GM19239 (cell line): ENCODE measurements around the gene EIF4G3.
"Not testable (repeated sequence)": the region's sequence is repeated elsewhere in the genome, so short reads cannot be mapped to it uniquely, and the experiment has no call there.

Source experiments
- DNase-seq: peaks from one replicate; pipeline ENCODE4 v3.0.0; 2011; ENCODE audit warnings: low spot score; ENCODE audit not compliant: insufficient read length
- FAIRE-seq: peaks from 2 replicates; lab custom pipeline; 2011; peaks lifted over from hg19 to GRCh38; lab: Jason Lieb, UNC

EIF4G3 gene

DNA sequence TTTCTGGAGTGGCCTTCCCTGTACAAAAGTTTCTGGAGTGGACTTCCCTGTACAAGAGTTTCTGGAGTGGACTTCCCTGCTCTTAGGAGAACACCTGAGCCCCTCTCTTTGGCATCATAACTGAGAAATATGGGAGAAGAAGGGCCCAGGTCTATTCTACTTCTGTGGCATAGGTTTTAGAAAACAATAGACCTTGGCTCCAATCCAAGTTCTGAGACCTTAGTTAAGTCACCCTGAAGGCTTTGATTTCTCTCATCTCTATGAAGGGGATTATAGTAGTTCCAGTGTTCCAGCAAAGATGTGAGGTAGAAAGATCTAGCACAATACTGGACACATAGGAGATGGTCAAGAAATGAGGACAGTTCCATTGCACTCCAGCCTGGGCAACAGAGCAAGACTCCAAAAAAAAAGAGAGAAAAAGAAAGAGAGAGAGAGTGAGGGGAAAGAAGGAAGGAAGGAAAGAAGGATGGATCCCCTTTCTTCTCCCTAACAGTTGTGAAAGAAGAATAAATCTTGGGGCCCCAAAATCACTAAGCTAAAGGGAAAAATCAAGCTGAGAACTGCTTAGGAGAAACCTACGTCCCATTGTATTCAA, 13.3 kb upstream of the EIF4G3 start:
- DNase-seq = no peak
- no peak for FAIRE-seq

DNA sequence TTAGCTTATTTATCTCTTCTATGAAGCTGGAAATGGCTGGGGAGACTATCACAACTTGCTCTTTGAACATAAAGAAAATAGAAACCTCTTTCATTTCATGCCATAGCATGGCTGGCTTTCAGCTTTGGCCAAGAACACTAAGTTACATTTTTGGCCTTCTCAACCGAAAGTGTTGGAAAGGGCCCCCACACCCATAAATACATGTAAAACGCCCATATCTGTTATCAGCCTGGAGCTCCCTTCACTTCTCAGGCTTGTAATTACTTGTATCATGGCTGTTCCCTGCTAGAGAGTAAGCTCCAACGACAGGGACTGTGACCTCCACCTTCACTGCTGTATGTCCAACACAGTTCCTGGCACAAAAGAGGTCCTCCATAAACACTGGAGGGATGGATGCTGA, 12.7 kb upstream of the EIF4G3 start:
- DNase-seq (no peak), FAIRE-seq (no peak)

DNA sequence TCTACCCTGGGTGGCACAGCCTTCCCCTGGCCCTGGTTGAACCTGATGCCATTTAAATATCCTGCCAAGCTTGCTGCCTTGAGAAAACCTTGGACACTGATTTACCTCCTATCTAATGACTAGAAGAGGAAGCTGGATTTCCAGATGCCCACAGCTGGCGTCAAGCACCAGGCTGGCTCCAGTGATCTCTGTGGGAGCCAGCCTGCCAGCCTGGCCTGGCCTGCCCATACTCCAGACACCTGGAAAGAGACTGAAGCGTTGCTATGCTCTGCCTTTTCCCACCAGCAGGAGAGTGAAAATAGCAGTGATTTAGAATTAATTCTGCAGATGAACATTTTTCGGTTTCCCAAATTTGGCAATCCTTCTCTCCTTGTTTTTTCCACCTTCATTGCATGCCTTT, 11.5 kb upstream of the EIF4G3 start:
- FAIRE-seq (no peak), DNase-seq (no peak)

DNA sequence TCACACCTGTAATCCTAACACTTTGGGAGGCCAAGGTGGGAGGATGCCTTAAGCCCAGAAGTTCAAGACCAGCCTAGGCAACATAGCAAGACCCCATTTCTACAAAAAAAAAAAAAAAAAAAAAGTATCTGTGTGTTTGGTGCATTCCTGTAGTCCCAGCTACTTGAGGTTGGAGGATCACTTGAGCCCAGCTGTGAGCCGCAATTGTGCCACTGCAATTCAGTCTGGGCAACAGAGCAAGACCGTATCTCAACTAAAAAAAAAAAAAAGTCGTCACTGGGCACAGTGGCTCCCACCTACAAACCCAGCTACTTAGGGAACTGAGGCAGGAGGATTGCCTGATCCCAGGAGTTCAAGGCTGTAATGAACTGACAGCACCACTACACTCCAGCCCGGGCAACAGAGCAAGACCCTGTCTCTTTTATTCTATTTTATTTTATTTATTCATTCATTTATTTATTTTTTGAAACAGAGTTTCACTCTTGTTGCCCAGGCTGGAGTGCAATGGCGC, 8.6 kb upstream of the EIF4G3 start:
- DNase-seq (no peak), FAIRE-seq (no peak)

DNA sequence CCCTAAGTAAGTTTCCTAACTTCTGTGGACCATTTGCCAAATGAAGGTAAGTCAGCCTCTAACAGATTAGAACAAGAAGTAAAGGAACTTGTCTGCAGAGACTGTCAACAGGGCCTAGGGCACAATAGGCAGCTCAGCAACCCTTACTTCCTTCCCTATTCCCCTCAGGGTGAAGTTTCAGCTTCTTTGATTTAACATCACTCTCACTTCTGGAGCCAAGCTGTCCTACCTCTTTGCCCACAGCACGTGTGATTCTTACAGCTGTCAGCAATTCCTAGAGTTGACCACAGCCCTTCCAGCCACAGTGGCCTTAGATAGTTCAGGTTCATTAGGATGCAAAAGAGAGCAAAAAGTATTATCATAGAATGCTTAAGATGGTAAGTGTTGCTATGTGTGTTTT, 7.6 kb upstream of the EIF4G3 start:
- DNase-seq = no peak
- FAIRE-seq = no peak

DNA sequence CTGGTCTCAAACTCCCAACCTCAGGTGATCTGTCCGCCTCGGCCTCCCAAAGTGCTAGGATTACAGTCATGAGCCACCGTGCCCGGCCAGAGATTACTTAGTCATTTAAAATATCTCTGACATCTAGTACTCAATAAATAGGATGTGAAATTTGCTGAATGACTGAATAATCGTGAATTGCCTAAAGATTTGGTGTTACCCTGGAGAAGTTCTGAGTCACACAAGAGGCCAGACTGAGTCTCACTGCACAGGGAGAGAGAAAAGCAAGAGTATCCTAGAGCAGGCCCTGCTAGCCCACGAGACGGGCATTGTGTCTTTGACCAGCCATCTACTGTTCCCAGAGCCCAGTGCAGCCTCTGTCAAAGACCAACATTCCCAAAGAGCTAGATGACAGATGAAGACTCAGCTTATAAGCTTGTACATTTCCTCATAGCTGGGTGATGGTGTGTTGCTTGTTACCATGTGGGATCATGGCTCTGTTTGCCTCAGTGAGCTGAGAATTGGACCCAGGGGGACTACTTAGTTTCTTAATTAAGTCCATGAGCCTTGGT, 5.6 kb upstream of the EIF4G3 start:
- DNase-seq = no peak
- FAIRE-seq = no peak

DNA sequence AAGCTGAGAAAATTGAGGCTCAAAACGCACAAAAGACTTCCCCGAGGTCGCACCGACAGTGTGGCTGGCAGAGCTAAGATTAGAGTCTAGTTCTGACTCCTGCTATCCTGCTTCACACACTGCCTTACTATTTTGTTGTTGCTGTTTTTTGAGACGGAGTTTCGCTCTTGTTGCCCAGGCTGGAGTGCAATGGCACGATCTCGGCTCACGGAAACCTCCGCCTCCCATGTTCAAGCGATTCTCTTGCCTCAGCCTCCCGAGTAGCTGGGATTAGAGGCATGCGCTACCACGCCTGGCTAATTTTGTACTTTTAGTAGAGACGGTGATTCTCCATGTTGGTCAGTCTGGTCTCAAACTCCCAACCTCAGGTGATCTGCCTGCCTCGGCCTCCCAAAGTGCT, 1.6 kb upstream of the EIF4G3 start:
- not testable (repeated sequence) for FAIRE-seq, DNase-seq

DNA sequence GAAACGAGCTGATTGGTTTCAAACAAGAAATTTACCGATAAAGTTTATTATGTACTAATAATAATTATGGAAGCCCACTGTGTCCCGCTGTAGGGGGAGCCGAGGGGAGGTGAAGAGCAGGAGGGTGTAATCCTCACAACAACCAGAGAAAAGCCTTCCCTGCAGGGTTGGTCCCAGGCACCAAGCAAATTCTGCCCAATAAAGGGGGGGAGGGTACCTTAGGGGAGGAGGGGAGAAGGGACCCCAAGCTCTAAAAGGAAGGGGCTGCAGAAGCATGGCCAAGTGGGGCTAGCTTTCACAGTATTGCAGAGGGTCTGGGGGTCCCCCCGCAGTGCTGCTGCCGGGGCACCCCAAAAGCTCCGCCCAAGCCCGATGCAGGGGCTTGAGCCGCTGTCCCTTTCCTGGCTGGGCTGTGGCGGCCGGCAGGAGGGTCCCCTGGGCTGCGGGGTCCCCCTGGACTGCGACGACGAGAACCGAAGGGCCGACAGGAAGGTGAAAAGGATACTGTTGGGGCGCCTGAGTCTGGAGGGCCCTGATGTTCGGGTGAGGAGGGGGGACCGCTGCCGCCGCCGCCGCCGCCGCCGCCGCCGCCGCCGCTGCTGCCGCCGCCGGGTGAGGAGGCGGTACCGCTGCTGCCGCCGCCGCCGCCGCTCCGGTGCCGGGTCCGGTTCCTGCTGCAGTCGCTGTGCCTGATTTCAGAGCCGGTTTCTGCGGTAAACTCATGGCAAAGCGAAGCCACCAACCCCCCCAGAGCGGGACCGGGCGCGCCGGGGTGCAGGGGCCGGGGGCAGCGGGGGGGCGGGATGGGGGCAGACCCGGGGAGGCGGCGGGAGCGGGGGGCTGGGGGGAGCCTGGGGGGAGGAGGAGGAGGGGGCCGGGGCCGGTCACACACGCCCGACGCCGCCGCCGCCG, 771 bp downstream of the EIF4G3 start:
- no peak for DNase-seq
- no peak for FAIRE-seq

DNA sequence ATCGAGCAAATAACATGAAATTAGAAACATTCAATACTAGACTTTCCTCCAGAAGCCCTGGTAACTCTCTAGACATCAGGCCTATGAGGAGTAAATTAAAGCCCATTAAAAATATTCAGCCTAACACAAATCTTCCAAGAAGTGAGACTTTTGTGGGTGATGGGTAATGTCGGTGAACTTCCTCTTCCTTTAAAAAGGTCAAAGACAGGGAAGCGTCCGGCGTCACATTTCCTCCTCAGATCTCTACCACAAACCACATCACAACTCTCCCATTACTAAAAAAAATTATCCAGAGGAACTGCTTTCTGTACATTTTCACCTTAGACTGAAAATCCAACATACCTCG, 1.4 kb downstream of the EIF4G3 start:
- FAIRE-seq (peak; percentile 81), DNase-seq (no peak)

DNA sequence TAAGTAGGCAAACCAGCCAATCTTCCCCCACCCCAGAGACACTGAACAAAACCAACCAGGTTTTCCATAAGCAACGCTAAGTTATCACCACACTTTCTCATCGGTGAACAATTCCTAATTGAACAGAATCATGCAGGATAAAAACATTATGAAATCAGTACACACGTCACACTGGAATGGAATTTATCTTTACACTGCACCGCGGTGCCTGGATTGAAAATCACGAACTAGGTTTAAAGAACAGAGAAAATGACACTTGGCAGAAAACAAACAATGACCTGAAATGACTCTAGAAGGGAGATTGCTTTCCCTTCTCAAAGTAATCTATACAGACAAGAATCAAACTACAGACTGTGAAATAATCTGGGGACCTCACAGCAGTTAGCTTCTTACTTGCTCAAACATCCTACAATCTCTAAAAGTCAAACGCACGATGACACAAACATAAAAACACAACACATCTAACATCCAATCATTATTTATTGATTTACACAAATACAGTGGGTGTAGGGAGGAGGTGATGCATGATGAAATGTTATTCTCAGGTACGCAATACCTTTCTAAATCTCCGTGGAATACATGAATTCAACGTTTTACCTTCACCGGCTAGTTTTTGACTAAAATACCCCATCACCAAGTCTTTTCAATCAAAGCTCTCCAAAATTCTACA, 1.9 kb downstream of the EIF4G3 start:
- peak; percentile 11 for FAIRE-seq

DNA sequence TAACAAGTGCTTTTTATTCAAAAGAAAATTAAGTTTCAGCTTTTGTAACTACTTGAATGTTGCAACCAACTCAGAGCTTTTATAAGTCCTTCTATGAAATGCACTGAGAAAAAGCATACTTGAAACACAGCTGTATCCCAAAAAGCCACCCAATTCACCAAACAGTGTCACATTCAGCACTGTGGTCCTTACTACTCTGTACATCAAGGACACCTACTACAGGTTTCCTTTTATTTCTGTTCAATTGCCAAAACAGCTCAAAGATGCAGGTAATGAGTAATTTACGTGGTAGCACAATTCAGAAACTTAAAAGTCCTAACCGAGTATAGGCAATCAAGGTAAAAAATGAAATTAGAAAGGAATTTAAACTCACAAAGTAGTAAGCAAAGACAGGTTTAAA, 2.5 kb downstream of the EIF4G3 start:
- no peak for FAIRE-seq
- no peak for DNase-seq

More for the DNA sequence above, 1.9 kb downstream of the EIF4G3 start:
- DNase-seq = no peak

DNA sequence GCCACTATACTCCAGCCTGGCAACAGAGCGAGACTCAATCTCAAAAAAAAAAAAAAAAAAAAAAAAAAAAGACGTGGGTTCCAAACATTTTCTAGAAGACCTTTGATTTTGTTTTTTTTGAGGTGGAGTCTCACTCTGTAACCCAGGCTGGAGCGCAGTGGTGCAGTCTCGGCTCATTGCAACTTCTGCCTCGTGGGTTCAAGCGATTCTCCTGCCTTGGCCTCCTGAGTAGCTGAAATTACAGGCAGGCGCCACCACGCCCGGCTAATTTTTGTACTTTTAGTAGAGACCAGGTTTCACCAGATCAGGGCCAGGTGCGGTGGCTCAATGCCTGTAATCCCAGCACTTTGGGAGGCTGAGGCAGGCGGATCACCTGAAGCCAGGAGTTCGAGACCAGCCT, 3.6 kb downstream of the EIF4G3 start:
- not testable (repeated sequence) for DNase-seq, FAIRE-seq

DNA sequence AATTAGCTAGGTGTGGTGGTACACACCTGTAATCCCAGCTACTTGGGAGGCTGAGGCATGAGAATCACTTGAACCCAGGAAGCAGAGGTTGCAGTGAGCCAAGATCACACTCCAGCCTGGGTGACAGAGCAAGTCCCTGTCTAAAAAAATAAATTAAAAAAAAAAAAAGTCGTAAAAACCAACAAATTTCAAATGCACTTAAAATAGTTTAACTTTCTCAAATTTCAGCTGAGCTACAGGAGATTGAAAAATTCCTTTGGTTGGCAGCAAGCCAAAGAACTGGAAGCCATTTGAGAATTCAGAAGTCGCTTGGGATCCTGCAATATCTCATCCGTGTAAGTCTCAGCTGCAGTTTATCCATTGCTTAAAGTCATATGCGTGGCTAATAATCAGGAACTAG, 5.9 kb downstream of the EIF4G3 start:
- FAIRE-seq, DNase-seq: not testable (repeated sequence)

DNA sequence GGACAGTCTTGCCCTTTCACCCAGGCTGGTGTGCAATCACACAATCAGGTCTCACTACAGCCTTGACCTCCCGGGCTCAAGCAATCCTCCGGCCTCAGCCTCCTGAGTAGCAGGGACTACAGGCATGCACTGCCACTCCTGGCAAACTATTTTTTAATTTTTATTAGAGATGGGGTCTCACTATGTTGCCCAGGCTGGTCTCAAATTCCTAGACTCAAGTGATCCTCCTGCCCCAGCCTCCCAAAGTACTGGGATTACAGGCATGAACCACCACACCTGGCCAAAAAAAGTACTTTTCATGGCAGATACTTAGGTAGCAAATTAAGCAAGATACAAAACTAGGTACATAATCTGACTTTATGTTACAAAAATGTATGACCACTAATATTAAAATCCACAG, 8.3 kb downstream of the EIF4G3 start:
- DNase-seq (no peak), FAIRE-seq (no peak)

DNA sequence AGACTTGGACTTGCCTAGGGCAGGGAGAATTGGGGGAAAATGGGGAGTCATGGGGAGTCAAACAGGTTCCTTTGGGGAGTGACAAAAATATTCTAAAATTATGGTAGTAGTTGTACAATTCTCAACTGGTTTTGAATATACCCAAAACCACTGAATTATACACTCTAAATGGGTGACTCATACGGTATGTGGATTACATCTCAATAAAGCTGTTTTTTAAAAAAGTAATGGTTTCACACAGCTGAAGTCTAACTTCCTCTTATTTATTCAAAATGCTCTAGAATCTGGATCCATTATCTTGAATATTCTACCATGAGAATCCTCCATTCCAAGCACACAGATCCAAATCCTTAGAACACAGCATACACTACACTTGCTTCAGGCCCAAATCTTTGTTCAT, 11.1 kb downstream of the EIF4G3 start:
- DNase-seq = no peak

DNA sequence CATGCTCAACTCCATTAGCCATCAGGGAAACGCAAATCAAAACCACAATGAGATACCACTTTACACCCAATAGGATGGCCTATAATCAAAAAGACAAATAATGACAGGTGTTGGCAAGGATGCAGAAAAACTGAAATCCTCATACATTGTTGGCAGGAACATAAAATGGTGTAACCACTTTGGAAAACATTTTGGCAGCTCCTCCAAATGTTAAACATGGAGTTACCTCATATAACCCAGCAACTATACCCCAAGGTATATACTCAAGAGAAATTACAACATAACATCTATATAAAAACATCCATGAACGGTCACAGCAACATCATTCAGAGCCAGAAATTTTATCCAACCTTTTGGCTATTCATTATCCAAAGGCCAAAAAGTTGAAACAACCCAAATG, 11.6 kb downstream of the EIF4G3 start:
- no peak for FAIRE-seq
- no peak for DNase-seq

More for the DNA sequence above, 11.1 kb downstream of the EIF4G3 start:
- FAIRE-seq = no peak

DNA sequence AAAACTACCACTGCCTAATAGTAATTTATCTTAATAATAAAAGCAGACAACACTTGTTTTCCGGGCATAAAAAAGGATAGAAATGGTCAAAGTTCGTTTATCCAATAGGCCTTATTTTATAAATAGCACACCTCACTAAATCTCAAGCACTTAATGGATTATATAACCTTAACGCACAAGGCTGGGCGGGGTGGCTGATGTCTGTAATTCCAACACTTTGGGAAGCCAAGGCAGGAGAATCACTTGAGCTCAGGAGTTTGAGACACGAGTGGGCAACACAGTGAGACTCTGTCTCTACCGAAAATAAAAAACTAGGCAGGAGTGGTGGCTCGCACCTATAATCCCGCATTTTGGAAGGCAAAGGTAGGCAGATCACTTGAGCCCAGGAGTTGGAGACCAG, 12.4 kb downstream of the EIF4G3 start:
- FAIRE-seq (no peak), DNase-seq (no peak)

DNA sequence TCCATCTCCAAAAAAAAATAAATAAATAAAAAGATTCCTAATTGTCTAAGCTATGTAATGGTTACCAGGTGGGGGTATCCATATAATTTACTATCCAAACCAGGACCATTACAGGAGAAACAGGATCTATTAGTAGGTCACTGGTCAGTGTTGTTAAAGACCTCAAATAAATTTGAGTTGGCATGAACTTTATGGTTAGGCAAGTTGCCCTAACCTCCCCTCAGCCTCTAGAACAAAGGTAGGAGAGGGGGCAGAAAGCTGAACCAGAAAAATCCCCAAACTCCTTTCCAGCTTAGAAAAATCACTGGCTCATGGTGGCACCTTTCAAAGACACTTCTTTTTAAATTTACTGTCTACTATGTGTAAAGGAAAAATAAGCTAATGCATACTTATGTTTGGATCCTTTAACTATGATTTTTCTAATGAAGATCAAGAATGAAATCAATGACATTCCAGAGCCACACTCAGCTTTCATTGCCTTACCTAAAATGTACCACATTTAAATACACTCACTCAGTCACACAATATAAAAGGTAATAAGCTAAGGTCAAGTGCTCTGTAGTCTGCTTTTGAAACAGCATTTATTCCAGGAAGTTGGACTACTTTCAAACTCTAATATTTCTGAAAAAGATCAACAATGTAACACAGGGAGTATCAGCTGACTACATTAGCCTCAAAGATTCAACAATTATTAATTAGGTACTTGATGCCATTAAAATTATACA, 13.8 kb downstream of the EIF4G3 start:
- DNase-seq = no peak
- no peak for FAIRE-seq

DNA sequence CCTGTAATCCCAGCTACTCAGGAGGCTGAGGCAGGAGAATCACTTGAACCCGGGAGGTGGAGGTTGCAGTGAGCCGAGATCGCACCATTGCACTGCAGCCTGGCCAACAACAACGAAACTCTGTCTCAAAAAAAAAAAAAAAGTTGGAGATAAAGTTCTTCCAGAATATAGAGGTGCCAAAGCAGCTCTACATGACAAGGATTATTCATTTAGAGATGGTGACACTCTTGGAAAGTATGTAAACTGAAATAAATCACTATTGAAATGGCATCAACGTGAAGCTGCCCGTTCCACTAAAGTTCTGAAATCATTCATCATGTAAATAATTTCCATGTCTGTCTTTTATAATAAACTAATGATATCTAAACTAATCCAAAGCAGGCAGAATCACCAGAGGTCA, 14.9 kb downstream of the EIF4G3 start:
- DNase-seq = no peak
- FAIRE-seq = no peak

DNA sequence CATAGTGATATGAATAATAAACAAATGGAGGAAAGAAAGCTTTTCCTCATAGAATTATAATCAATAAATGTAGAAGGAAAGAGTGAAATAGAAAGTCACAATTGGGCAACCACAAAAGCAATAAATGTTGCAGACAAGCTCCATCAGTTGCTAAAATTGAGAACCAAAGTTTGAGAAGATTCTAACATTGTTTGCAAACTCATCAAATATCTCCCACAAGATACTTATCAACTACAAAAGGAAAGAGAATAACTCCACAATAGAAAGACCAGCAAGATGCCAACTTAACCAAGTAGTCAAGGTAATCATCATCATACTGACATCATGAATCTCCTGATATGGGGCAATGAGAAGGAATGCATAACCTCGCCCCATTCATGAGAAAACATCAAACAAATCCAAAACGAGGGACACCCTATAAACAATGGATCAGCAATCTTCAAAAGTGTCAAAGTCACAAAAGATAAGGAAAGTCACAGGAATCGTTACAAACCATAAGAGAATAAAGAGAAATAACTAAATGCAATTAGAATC, 16.4 kb downstream of the EIF4G3 start:
- no peak for DNase-seq
- FAIRE-seq = no peak
